HG02938 (cell line): ENCODE data around the gene CYP3A7.
"Not testable (repeated sequence)": the region's sequence is repeated elsewhere in the genome, so short reads cannot be mapped to it uniquely, and the experiment has no call there.

ENCODE experiments used
- ATAC-seq: cut with Tn5 transposase; IDR thresholded peaks from one replicate; pipeline ENCODE4 v1.9.1; 2021; ENCODE audit warnings: mild to moderate bottlenecking, moderate library complexity; ENCODE audit not compliant: unreplicated experiment

CYP3A7 gene

GRCh38 chr7:99674995-99675742 is 59.8 kb downstream of the CYP3A7 start:
- no peak for ATAC-seq

GRCh38 chr7:99672573-99672972 is 62.4 kb downstream of the CYP3A7 start:
- ATAC-seq: no peak

GRCh38 chr7:99669782-99670181 is 65.2 kb downstream of the CYP3A7 start:
- ATAC-seq: no peak

DNA sequence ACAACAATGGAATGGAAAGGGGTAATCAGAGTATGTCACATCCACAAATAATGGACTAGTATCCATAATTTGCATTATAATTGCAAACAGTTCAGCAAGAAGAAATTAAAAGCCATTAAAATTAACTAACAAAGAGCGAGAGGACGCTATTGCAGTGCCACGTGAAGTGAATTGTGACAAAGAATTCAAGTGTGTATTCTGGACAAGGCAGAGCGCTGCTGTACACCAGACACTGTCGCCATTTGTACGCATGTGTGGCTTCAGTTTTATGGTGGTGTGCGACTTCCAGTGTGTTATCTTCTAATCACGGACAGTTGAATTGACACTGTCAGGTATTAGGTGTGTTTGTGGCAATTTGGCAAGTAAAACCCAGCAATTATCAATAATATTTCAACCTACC is 66.5 kb downstream of the CYP3A7 start:
- ATAC-seq: no peak

GRCh38 chr7:99667179-99667578 is 67.8 kb downstream of the CYP3A7 start:
- no peak for ATAC-seq

GRCh38 chr7:99666013-99666395 is 69.0 kb downstream of the CYP3A7 start:
- no peak for ATAC-seq

- ATAC-seq: no peak
These were observed 69.5 kb downstream of the CYP3A7 start for GRCh38 chr7:99665312-99666012.

GRCh38 chr7:99657879-99658278 is 77.1 kb downstream of the CYP3A7 start:
- not testable (repeated sequence) for ATAC-seq
